HEK293T (cell line): ENCODE results near the gene SRGAP3.

Experiments used
- FOXK2 ChIP-seq: fragments of 450-650 bp; IDR thresholded peaks from 2 replicates; pipeline ENCODE4 v1.6.1; 2016; ENCODE audit warnings: mild to moderate bottlenecking
- NFRKB ChIP-seq: fragments of 450-650 bp; IDR thresholded peaks from 2 replicates; pipeline ENCODE4 v1.6.1; 2016; ENCODE audit warnings: mild to moderate bottlenecking, moderate library complexity
- SUZ12 ChIP-seq: fragments of 450-650 bp; IDR thresholded peaks from 2 replicates; pipeline ENCODE4 v1.6.1; 2016; ENCODE audit warnings: mild to moderate bottlenecking

DNA sequence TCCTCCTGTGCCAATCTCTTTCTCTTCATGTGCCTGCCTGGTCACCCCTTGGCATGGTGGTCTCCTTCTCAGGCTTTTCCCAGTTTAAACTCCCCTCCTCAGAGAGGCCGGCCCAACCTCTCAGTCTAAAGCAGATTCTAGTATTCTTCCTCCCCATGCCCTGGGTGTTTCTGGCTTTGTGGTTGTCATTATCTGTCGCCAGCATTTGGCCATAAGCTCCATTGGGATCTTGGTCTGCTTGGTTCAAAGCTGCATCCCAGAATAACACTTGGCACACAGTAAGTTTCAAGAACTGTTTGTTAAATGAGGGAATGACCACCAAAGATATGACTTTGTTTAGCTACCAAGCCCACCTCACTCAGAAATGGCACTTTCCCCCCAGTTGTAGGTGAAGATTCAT is 275.0 kb downstream of the SRGAP3 start:
- TF ChIP-seq NFRKB = no peak
- TF ChIP-seq SUZ12 = no peak
- no peak for TF ChIP-seq FOXK2
